Hepatocyte (in vitro differentiated cells): ENCODE data around the gene PID1.

Experiments used
- EZH2 ChIP-seq: fragments of 200-600 bp; sonication (generic); IDR thresholded peaks from 2 replicates; pipeline ENCODE4 v1.6.1; 2016; ENCODE audit warnings: antibody characterized with exemption, mild to moderate bottlenecking, borderline replicate concordance
- EZH2phosphoT487 ChIP-seq: fragments of 200-600 bp; sonication (generic); IDR thresholded peaks from one replicate; pipeline ENCODE4 v1.6.1; 2018; ENCODE audit warnings: antibody characterized with exemption, mild to moderate bottlenecking, low read depth, moderate library complexity; ENCODE audit not compliant: unreplicated experiment, severe bottlenecking
- TF ChIP-seq, protein P1 (sequence below): fragments of 200-600 bp; sonication (generic); IDR thresholded peaks from 2 replicates; pipeline ENCODE4 v1.5.1; 2016; ENCODE audit warnings: antibody characterized with exemption, mild to moderate bottlenecking; ENCODE audit not compliant: poor library complexity

DNA sequence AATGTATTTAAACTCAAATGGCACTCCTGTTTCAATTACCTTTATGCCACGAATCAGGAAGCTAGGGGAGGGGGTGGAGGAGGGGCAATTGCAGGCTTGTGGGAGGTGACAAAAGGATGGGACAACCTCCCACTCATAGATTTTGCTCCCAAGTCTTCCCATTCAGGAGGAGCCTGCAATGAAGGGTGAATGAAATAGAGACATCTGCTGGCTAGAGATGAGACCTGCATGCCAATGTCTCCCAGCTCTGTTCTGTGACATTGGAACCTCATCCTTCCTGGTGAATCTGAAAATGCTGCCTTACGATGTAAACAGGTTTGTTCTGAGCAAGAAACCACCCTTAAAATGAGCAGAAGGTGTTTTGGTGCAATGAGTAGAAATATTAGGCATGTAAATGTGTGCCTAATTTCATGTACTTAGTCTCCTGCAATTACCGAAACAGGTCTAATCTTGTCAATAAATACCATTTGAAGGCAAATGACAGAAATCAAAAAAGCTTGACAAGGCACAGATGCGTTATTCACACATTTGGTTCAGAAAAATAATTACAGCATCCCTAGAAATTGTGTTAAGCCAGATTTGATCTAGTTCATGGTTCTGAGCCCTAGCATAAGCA lies 2.7 kb upstream of the PID1 start:
- TF ChIP-seq, protein P1, sequence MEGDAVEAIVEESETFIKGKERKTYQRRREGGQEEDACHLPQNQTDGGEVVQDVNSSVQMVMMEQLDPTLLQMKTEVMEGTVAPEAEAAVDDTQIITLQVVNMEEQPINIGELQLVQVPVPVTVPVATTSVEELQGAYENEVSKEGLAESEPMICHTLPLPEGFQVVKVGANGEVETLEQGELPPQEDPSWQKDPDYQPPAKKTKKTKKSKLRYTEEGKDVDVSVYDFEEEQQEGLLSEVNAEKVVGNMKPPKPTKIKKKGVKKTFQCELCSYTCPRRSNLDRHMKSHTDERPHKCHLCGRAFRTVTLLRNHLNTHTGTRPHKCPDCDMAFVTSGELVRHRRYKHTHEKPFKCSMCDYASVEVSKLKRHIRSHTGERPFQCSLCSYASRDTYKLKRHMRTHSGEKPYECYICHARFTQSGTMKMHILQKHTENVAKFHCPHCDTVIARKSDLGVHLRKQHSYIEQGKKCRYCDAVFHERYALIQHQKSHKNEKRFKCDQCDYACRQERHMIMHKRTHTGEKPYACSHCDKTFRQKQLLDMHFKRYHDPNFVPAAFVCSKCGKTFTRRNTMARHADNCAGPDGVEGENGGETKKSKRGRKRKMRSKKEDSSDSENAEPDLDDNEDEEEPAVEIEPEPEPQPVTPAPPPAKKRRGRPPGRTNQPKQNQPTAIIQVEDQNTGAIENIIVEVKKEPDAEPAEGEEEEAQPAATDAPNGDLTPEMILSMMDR, result peak; percentile 87
- no peak for TF ChIP-seq EZH2
- TF ChIP-seq EZH2phosphoT487, result no peak
